ENCODE measurements around the gene METAP2.
A peak's percentile ranks its signal among the peaks of the same experiment; 100 is the strongest.
"Not testable (repeated sequence)": the region's sequence is repeated elsewhere in the genome, so short reads cannot be mapped to it uniquely, and the experiment has no call there.

METAP2 gene

GRCh38 chr12:95473884-95474659 lies at the start of gene METAP2:
TSS of gene METAP2 (plus strand) at chr12:95474152. CDS start at chr12:95474180, 28 bp downstream.
- peak; percentile 92 for DNase-seq

GRCh38 chr12:95424271-95424994 lies 49.5 kb upstream of the METAP2 start:
- DNase-seq, result no peak

- DNase-seq, result no peak
Measured at GRCh38 chr12:95429172-95429510, 44.8 kb upstream of the METAP2 start.

GRCh38 chr12:95431120-95431519 lies 42.8 kb upstream of the METAP2 start:
- DNase-seq, result no peak

- DNase-seq, result no peak
Measured at GRCh38 chr12:95435355-95435754, 38.6 kb upstream of the METAP2 start.

- no peak for DNase-seq
Measured at GRCh38 chr12:95437565-95437964, 36.4 kb upstream of the METAP2 start.

GRCh38 chr12:95439461-95440230 lies 34.3 kb upstream of the METAP2 start:
- DNase-seq, result no peak

GRCh38 chr12:95440401-95440800 lies 33.6 kb upstream of the METAP2 start:
- no peak for DNase-seq

GRCh38 chr12:95443459-95443858 lies 30.5 kb upstream of the METAP2 start:
- no peak for DNase-seq

GRCh38 chr12:95445099-95445498 lies 28.9 kb upstream of the METAP2 start:
- DNase-seq, result not testable (repeated sequence)

GRCh38 chr12:95445884-95446505 lies 28.0 kb upstream of the METAP2 start:
- DNase-seq, result no peak

- no peak for DNase-seq
Measured at GRCh38 chr12:95446506-95446900, 27.4 kb upstream of the METAP2 start.

- DNase-seq, result not testable (repeated sequence)
Measured at GRCh38 chr12:95449656-95450055, 24.3 kb upstream of the METAP2 start.

- not testable (repeated sequence) for DNase-seq
Measured at GRCh38 chr12:95452501-95452900, 21.5 kb upstream of the METAP2 start.

- DNase-seq, result not testable (repeated sequence)
Measured at GRCh38 chr12:95453881-95454280, 20.1 kb upstream of the METAP2 start.

GRCh38 chr12:95454780-95455215 lies 19.2 kb upstream of the METAP2 start:
- DNase-seq, result not testable (repeated sequence)

GRCh38 chr12:95457605-95458004 lies 16.3 kb upstream of the METAP2 start:
- DNase-seq, result peak; percentile 80

- DNase-seq, result no peak
Measured at GRCh38 chr12:95458761-95459160, 15.2 kb upstream of the METAP2 start.

- no peak for DNase-seq
Measured at GRCh38 chr12:95459310-95459709, 14.6 kb upstream of the METAP2 start.

- DNase-seq, result peak; percentile 69
Measured at GRCh38 chr12:95460105-95460504, 13.8 kb upstream of the METAP2 start.

GRCh38 chr12:95460896-95461295 lies 13.1 kb upstream of the METAP2 start:
- DNase-seq, result no peak

GRCh38 chr12:95462081-95462480 lies 11.9 kb upstream of the METAP2 start:
- DNase-seq, result no peak

GRCh38 chr12:95462551-95462950 lies 11.4 kb upstream of the METAP2 start:
- DNase-seq, result no peak

All from MV-4-11 (cell line).